Chondrocyte (in vitro differentiated cells): Measurements from ENCODE around the gene C6orf132. TPM values are rescaled to one million over a fixed set of nuclear protein-coding genes. Genes with fewer than 3 reads are reported as not detected.

Experiments
- DNase-seq: peaks from one replicate; pipeline ENCODE4 v3.0.0; 2021; ENCODE audit warnings: mixed read lengths, low spot score
- H3K27ac Mint-ChIP-seq: one replicate; pipeline ENCODE4 v1.8.0; 2021; ENCODE audit warnings: mild to moderate bottlenecking, moderate library complexity, mixed read lengths; ENCODE audit not compliant: unreplicated experiment
- H3K27me3 Mint-ChIP-seq: 2 replicates; pipeline ENCODE4 v1.8.0; 2021; ENCODE audit warnings: low read depth, mixed read lengths
- H3K36me3 Mint-ChIP-seq: 2 replicates; pipeline ENCODE4 v1.8.0; 2021; ENCODE audit warnings: low read depth, mixed read lengths
- H3K4me1 Mint-ChIP-seq: 2 replicates; pipeline ENCODE4 v1.8.0; 2021; ENCODE audit warnings: low read depth, mild to moderate bottlenecking, mixed read lengths
- H3K4me3 Mint-ChIP-seq: one replicate; pipeline ENCODE4 v1.8.0; 2021; ENCODE audit warnings: mild to moderate bottlenecking, moderate library complexity, mixed read lengths; ENCODE audit not compliant: unreplicated experiment
- H3K9me3 Mint-ChIP-seq: 2 replicates; pipeline ENCODE4 v1.8.0; 2021; ENCODE audit warnings: low read depth, mixed read lengths
- total RNA-seq: library from RNA; stranded (reverse); gene quantifications from 3 replicates; pipeline ENCODE4 v1.2.1, GENCODE V29; 2021
- TF ChIP-seq, protein P1 (sequence below): fragments of 200-600 bp; sonication (generic); IDR thresholded peaks from 2 replicates; pipeline ENCODE4 v1.5.0; 2021; ENCODE audit warnings: antibody characterized with exemption, mild to moderate bottlenecking, moderate library complexity

The C6orf132 gene
- total RNA-seq, 1 donor from 2014 or later = 5.8 TPM

DNA sequence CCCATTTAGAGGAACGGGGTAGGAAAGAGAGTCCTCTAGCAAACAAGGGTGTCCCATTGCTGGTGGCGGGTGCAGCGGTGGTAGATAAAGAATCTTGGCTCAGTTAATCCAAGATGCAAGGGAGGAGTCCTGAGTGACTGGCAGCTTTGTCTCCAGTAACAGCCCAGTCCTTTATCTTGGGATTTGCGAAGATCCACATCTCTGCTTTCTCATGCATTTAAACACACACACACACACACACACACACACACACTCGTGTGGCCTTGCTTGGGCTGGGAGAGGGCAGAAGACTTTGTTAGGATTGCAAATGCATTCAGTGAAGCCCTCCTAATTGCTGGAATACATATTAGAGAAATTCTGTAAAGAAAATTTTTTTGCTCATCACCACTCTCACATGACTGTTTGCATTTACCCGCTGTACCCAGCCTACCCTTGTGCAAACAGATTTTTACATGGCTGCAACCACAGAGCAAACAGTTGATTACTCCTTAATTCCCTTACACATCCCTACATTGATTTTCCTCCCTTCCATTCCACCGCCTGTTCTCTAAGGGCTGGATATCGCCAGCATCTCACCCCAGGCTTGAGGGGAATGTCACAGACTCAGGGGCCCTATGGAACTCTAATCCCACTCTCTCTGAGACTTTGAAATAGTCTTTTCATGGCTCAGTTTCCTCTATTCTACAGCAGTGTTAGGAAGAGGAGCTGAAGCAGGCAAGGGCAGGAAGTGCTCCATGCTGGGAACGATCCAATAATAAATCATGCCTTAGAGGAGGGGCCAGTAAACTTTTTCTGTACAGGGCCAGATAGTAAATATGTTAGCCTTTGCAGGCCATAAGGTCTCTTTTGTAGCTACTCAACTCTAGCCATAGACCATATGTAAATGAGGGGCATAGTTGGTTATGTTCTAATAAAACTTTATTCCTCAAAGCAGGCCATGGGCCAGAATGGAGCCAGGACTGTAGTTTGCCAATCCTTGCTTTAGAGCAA lies 3.5 kb downstream of the C6orf132 start:
- Mint-ChIP-seq H3K9me3 (no peaks in the 10 kb centered on the region), H3K4me1 (peaks cover 40% of the 10 kb centered on the region), H3K4me3 (no peak overlapping the region), H3K36me3 (no peaks in the 10 kb centered on the region), H3K27ac (peak overlapping the region; percentile 88), H3K27me3 (no peaks in the 10 kb centered on the region)
- TF ChIP-seq, protein P1, sequence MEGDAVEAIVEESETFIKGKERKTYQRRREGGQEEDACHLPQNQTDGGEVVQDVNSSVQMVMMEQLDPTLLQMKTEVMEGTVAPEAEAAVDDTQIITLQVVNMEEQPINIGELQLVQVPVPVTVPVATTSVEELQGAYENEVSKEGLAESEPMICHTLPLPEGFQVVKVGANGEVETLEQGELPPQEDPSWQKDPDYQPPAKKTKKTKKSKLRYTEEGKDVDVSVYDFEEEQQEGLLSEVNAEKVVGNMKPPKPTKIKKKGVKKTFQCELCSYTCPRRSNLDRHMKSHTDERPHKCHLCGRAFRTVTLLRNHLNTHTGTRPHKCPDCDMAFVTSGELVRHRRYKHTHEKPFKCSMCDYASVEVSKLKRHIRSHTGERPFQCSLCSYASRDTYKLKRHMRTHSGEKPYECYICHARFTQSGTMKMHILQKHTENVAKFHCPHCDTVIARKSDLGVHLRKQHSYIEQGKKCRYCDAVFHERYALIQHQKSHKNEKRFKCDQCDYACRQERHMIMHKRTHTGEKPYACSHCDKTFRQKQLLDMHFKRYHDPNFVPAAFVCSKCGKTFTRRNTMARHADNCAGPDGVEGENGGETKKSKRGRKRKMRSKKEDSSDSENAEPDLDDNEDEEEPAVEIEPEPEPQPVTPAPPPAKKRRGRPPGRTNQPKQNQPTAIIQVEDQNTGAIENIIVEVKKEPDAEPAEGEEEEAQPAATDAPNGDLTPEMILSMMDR = no peak
- DNase-seq = no peak

DNA sequence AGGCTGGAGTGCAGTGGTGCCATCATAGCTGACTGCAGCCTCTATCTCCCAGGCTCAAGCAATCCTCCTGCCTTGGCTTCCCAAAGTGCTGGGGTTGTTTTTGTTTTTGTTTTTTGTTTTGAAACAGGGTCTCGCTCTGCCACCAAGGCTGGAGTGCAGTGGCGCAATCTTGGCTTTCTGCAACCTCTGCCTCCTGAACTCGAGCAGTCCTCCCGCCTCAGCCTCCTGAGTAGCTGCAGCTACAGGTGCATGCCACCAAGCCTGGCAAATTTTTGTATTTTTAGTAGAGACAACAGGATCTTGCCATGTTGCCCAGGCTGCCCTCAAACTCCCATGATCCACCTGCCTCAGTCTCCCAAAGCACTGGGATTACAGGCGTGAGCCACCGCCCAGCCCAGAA lies 4.2 kb downstream of the C6orf132 start:
- Mint-ChIP-seq H3K27ac (no peak overlapping the region), H3K9me3 (no peaks in the 10 kb centered on the region), H3K4me1 (peaks cover 40% of the 10 kb centered on the region), H3K4me3 (no peak overlapping the region), H3K36me3 (no peaks in the 10 kb centered on the region), H3K27me3 (no peaks in the 10 kb centered on the region)
- TF ChIP-seq, protein P1 = no peak
- DNase-seq = no peak

DNA sequence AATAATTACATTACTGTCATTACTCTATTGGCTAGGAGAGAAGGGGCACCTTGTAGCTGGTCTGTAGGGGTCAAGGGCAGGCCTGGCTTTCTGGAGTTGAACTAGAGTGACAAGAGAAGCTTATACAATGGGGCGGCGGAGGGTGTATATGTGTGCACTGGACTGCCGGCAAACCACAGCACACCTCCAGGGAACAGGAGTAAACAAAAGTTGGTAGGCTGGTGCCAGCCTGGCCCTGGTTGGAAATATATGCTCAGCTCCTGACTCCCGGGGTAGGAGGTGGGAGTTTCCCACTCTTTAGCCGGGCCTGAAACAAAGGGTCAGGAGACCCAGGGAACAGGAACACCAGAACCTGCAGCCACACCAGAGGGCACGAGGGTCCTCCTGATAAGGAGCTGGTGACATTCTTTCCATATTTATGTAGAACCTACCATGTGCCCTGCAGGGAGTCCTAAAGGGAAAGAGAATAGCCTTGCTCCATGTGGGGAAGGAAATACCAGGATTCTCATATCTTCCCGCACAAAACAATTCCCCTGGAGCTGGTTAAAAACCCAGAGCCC lies 5.1 kb downstream of the C6orf132 start:
- no peaks in the 10 kb centered on the region for H3K36me3 Mint-ChIP-seq
- H3K9me3 Mint-ChIP-seq = no peaks in the 10 kb centered on the region
- H3K27me3 Mint-ChIP-seq = no peaks in the 10 kb centered on the region
- TF ChIP-seq, protein P1 = no peak
- H3K27ac Mint-ChIP-seq = peak overlapping the region; percentile 59
- no peak overlapping the region for H3K4me3 Mint-ChIP-seq
- H3K4me1 Mint-ChIP-seq = peaks cover 35% of the 10 kb centered on the region
- DNase-seq = no peak

DNA sequence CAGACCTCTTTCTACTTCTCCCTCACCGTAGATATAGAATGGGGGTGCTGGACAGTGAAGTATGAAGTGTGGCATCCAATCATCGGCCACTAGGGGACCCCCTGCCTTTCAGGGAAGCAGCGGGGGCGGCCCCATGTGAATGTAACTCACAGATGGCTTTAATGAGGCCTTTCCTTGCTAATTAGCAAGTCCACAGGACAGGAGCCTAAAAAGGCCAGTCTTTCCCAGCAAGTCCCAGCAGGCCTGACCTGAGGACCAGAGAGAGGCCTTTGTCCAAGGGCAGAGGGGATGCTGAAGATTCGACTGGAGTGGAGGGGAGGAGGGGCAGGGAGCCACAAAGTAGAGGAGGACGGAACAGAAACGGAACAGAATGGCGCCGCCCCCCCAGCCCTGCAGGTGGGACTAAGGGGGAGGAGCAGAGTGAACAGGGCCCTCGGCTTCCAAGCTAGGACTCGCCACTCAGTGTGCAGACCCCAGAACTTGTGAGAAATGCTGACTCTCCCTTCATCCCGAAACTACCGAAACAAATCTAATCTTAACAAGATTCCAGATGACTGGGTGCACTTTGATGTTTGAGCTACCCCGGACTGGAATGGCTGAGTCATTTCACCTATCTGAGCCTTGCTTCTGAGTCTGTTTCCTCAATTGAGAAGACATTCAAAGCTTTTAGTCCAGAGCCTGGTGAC lies 5.8 kb downstream of the C6orf132 start:
- Mint-ChIP-seq H3K27ac (peak overlapping the region; percentile 59), H3K4me1 (peaks cover 37% of the 10 kb centered on the region), H3K27me3 (no peaks in the 10 kb centered on the region), H3K36me3 (peaks cover 1% of the 10 kb centered on the region), H3K4me3 (no peak overlapping the region), H3K9me3 (peaks cover 1% of the 10 kb centered on the region)
- no peak for DNase-seq
- TF ChIP-seq, protein P1 = peak; percentile 63

DNA sequence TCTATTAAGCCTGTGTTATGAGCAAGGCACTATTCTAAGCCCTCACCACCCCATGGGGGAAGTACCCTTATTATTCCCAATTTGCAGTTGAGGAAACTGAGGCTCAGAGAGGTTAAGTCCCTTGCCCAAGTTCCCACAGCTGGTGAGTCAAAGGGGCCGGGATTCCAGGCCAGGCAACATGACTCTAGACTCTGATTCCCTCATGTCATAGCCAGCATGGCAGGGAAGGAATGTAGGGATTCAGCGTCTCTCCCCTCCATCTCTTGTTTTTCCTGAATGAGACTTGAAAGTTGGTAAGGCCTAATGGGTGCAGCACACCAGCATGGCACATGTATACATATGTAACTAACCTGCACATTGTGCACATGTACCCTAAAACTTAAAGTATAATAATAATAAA lies 6.7 kb downstream of the C6orf132 start:
- Mint-ChIP-seq H3K4me1 (peaks cover 31% of the 10 kb centered on the region), H3K36me3 (peaks cover 1% of the 10 kb centered on the region), H3K27ac (no peak overlapping the region), H3K9me3 (peaks cover 2% of the 10 kb centered on the region), H3K4me3 (no peak overlapping the region), H3K27me3 (no peaks in the 10 kb centered on the region)
- TF ChIP-seq, protein P1 = no peak
- no peak for DNase-seq
